Neutrophil (primary cell): ENCODE data around the gene TOR1A.

Experiments
- H3K27ac ChIP-seq: fragments of 200-600 bp; sonication (generic); 2 replicates; pipeline ENCODE4 v1.5.1; 2016; ENCODE audit warnings: mild to moderate bottlenecking, moderate library complexity
- H3K27me3 ChIP-seq: fragments of 200-600 bp; sonication (generic); 2 replicates; pipeline ENCODE4 v1.6.0; 2016; ENCODE audit warnings: mild to moderate bottlenecking
- H3K36me3 ChIP-seq: fragments of 200-600 bp; sonication (generic); 2 replicates; pipeline ENCODE4 v1.5.1; 2017
- H3K4me1 ChIP-seq, 2 experiments: fragments of 200-600 bp in 1 of 2; sonication (generic) in 1 of 2; 1 replicate in 1 of 2; 2 replicates in 1 of 2; pipeline versions ENCODE4 v1.5.1 to v1.6.1; 2013 to 2016; ENCODE audit warnings: low read depth in 1 of 2, low read length in 1 of 2, mild to moderate bottlenecking in 1 of 2, moderate library complexity in 1 of 2; ENCODE audit not compliant: control insufficient read depth in 1 of 2, insufficient read depth in 1 of 2
- H3K4me3 ChIP-seq, 2 experiments: fragments of 200-600 bp in 1 of 2; sonication (generic) in 1 of 2; 1 replicate in 1 of 2; 2 replicates in 1 of 2; pipeline ENCODE4 v1.5.1; 2013 to 2016; ENCODE audit warnings: low read depth in 1 of 2, low read length in 1 of 2, mild to moderate bottlenecking in 1 of 2, moderate library complexity in 1 of 2
- H3K9me3 ChIP-seq: fragments of 200-600 bp; sonication (generic); 2 replicates; pipeline ENCODE4 v1.5.1; 2016
- CTCF ChIP-seq: fragments of 200-600 bp; sonication (generic); IDR thresholded peaks from 2 replicates; pipeline ENCODE4 v1.5.1; 2016; ENCODE audit warnings: antibody characterized with exemption

Gene TOR1A, protein sequence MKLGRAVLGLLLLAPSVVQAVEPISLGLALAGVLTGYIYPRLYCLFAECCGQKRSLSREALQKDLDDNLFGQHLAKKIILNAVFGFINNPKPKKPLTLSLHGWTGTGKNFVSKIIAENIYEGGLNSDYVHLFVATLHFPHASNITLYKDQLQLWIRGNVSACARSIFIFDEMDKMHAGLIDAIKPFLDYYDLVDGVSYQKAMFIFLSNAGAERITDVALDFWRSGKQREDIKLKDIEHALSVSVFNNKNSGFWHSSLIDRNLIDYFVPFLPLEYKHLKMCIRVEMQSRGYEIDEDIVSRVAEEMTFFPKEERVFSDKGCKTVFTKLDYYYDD

DNA sequence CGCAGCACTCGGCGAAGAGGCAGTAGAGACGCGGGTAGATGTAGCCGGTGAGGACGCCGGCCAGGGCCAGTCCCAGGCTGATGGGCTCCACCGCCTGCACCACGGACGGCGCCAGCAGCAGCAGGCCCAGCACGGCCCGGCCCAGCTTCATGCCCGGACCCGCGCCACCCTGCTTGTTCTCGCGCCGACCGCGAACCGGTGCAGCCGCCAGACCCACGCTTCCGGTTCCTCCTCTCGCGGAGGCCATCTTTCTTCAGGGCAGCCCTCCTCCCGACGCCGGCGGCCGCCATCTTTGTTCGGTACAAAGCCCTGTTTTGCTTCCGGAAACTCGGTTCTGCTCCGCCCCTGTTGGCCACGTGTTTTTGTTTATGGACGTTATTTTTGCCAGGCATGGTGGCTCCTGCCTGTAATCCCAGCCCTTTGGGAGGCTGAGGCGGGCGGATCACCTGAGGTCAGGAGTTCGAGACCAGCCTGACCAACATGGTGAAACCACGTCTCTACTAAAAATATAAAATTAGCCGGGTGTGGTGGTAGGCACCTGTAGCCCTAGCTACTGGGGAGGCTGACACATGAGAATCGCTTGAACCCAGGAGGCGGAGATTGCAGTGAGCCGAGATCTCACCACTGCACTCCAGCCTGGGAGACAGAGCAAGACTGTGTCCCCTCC lies at the start of gene TOR1A:
TSS of gene TOR1A (minus strand) at position 202 of the 667 bp plus-strand sequence. CDS start at position 151, 51 bp downstream.
- Histone ChIP-seq H3K9me3 (no peaks in the 10 kb centered on the region), H3K36me3 (peaks cover 51% of the 10 kb centered on the region), H3K27me3 (no peaks in the 10 kb centered on the region), H3K4me1 (peaks cover 16 to 36% of the 10 kb centered on the region in 2 experiments), H3K27ac (peak within 1 kb of the TSS; percentile 86), H3K4me3 (peak within 1 kb of the TSS; percentile 78 to 86)
- peak; percentile 20 for TF ChIP-seq CTCF

- H3K4me1 ChIP-seq: peaks cover 24 to 29% of the 10 kb centered on the region in 2 experiments
- H3K9me3 ChIP-seq: no peaks in the 10 kb centered on the region
- H3K4me3 ChIP-seq: no peak overlapping the region
- no peaks in the 10 kb centered on the region for H3K27me3 ChIP-seq
- H3K36me3 ChIP-seq: peaks cover 71% of the 10 kb centered on the region
- no peak overlapping the region for H3K27ac ChIP-seq
- no peak for TF ChIP-seq CTCF
These were observed 47.1 kb upstream of the TOR1A start for GRCh38 chr9:129871046-129871445.

GRCh38 chr9:129869585-129870501 lies 45.9 kb upstream of the TOR1A start:
- no peak for TF ChIP-seq CTCF
- Histone ChIP-seq H3K27ac (peak overlapping the region; percentile 74), H3K4me1 (peaks cover 27 to 29% of the 10 kb centered on the region in 2 experiments), H3K4me3 (no peak overlapping the region), H3K27me3 (no peaks in the 10 kb centered on the region), H3K36me3 (peaks cover 70% of the 10 kb centered on the region), H3K9me3 (no peaks in the 10 kb centered on the region)

GRCh38 chr9:129868872-129869486 lies 45.0 kb upstream of the TOR1A start:
- peak overlapping the region; percentile 74 for H3K27ac ChIP-seq
- H3K4me1 ChIP-seq: peaks cover 29% of the 10 kb centered on the region in 2 experiments
- H3K27me3 ChIP-seq: no peaks in the 10 kb centered on the region
- no peak for TF ChIP-seq CTCF
- H3K4me3 ChIP-seq: no peak overlapping the region
- H3K9me3 ChIP-seq: no peaks in the 10 kb centered on the region
- peaks cover 62% of the 10 kb centered on the region for H3K36me3 ChIP-seq
